Endothelial cell of hepatic sinusoid (primary cell): Measurements from ENCODE around the gene NOXO1.
"Not testable (repeated sequence)": the region's sequence is repeated elsewhere in the genome, so short reads cannot be mapped to it uniquely, and the experiment has no call there.

Experiments
- in situ Hi-C: cut with HindIII; loops from 2 replicates; pipeline ENCODE4 v1.10.0; 2017; ENCODE audit warnings: low sequenced_read_pairs

Gene NOXO1

GRCh38 chr16:1963806-1964505 is 17.3 kb downstream of the NOXO1 start:
- in situ Hi-C loops: no loop called here

- in situ Hi-C loops: not testable (repeated sequence)
These were observed 18.8 kb downstream of the NOXO1 start for GRCh38 chr16:1962161-1963153.

- in situ Hi-C loops: no loop called here
These were observed 19.6 kb downstream of the NOXO1 start for GRCh38 chr16:1961651-1962067.

- in situ Hi-C loops: no loop called here
These were observed 20.3 kb downstream of the NOXO1 start for GRCh38 chr16:1960665-1961630.

- in situ Hi-C loops: loop anchor here (10.0 kb wide), 1 partner anchor 205 kb away; no protein-coding TSS in a partner anchor
These were observed 21.8 kb downstream of the NOXO1 start, which contains the start of gene NDUFB10 for GRCh38 chr16:1959269-1960039. NDUFB10 (plus strand) TSS chr16:1959538; CDS start chr16:1959625, 87 bp downstream.

GRCh38 chr16:1958715-1959268 is 22.5 kb downstream of the NOXO1 start:
- in situ Hi-C loops: loop anchor here (10.0 kb wide), 1 partner anchor 206 kb away; no protein-coding TSS in a partner anchor

- in situ Hi-C loops: loop anchor here (10.0 kb wide), 1 partner anchor 207 kb away; no protein-coding TSS in a partner anchor
These were observed 23.2 kb downstream of the NOXO1 start for GRCh38 chr16:1958143-1958491.

GRCh38 chr16:1957434-1958142 is 23.7 kb downstream of the NOXO1 start:
- in situ Hi-C loops: loop anchor here (10.0 kb wide), 1 partner anchor 207 kb away; no protein-coding TSS in a partner anchor

- in situ Hi-C loops: loop anchor here (10.0 kb wide), 1 partner anchor 211 kb away; no protein-coding TSS in a partner anchor
These were observed 27.5 kb downstream of the NOXO1 start for GRCh38 chr16:1953734-1954133.

- in situ Hi-C loops: loop anchor here (10.0 kb wide), 1 partner anchor 214 kb away; no protein-coding TSS in a partner anchor
These were observed 30.7 kb downstream of the NOXO1 start for GRCh38 chr16:1950559-1950958.

GRCh38 chr16:1950047-1950446 is 31.2 kb downstream of the NOXO1 start:
- in situ Hi-C loops: loop anchor here (10.0 kb wide), 1 partner anchor 215 kb away; no protein-coding TSS in a partner anchor

GRCh38 chr16:1949507-1949906 is 31.8 kb downstream of the NOXO1 start:
- in situ Hi-C loops: no loop called here

- in situ Hi-C loops: no loop called here
These were observed 33.9 kb downstream of the NOXO1 start for GRCh38 chr16:1947369-1947670.

GRCh38 chr16:1946495-1947368 is 34.5 kb downstream of the NOXO1 start:
- in situ Hi-C loops: no loop called here

- in situ Hi-C loops: no loop called here
These were observed 35.5 kb downstream of the NOXO1 start for GRCh38 chr16:1945559-1946391.

- in situ Hi-C loops: no loop called here
These were observed 36.6 kb downstream of the NOXO1 start for GRCh38 chr16:1944612-1945199.
